K562 (cell line): ENCODE results near the gene PHKB.

ENCODE experiments used
- CTCF ChIP-seq, 3 experiments: IDR thresholded peaks in 2 of 3; conservative IDR thresholded peaks in 1 of 3; 2 replicates each; pipeline ENCODE4 v1.5.1; 2011 to 2012; ENCODE audit warnings: low read length in 3 of 3, mild to moderate bottlenecking in 3 of 3, control low read depth in 2 of 3, improper control_type of control experiment in 1 of 3, inconsistent platforms in 1 of 3, low read depth in 1 of 3, mixed read lengths in 1 of 3, moderate library complexity in 1 of 3; ENCODE audit not compliant: insufficient read depth in 2 of 3
- EP300 ChIP-seq: IDR thresholded peaks from 2 replicates; pipeline ENCODE4 v1.6.1; 2012; ENCODE audit warnings: low read length, improper control_type of control experiment
- POLR2G ChIP-seq: fragments of 200-400 bp; formaldehyde crosslinking; IDR thresholded peaks from 2 replicates; pipeline ENCODE4 v1.6.1; 2017; ENCODE audit warnings: low read depth, mild to moderate bottlenecking, antibody characterized with exemption, low read length, moderate library complexity
- ZBTB7A ChIP-seq: IDR thresholded peaks from 2 replicates; pipeline ENCODE4 v1.6.1; 2011; ENCODE audit warnings: low read depth, mild to moderate bottlenecking, low read length, moderate library complexity, borderline replicate concordance; ENCODE audit not compliant: control insufficient read depth

GRCh38 chr16:47511882-47512281 lies 50.8 kb downstream of the PHKB start:
- TF ChIP-seq POLR2G (no peak), CTCF (IDR thresholded peaks at IDR 0.05 in 2 of 3, conservative IDR thresholded peaks at IDR 0.05 in 1 of 3; ENCODE audit: insufficient read depth in 2 of 3, low read depth in 1 of 3, low read length in 3 of 3) (no peak), ZBTB7A (no peak), EP300 (no peak)
